HG03460 (cell line): ENCODE measurements around the gene MAP6.
"Not testable (repeated sequence)": the region's sequence is repeated elsewhere in the genome, so short reads cannot be mapped to it uniquely, and the experiment has no call there.

Experiments
- ATAC-seq: cut with Tn5 transposase; IDR thresholded peaks from one replicate; pipeline ENCODE4 v1.9.1; 2021; ENCODE audit not compliant: unreplicated experiment

MAP6 gene

GRCh38 chr11:75593286-75593915 is 75.4 kb downstream of the MAP6 start:
- ATAC-seq = no peak

- no peak for ATAC-seq
These were observed 76.1 kb downstream of the MAP6 start for GRCh38 chr11:75592715-75593114.

- ATAC-seq = no peak
These were observed 76.9 kb downstream of the MAP6 start for GRCh38 chr11:75591966-75592365.

GRCh38 chr11:75591371-75591770 is 77.5 kb downstream of the MAP6 start:
- ATAC-seq = no peak

- no peak for ATAC-seq
These were observed 78.9 kb downstream of the MAP6 start for GRCh38 chr11:75589933-75590332.

GRCh38 chr11:75589051-75589450 is 79.8 kb downstream of the MAP6 start:
- ATAC-seq = no peak

GRCh38 chr11:75588051-75588481 is 80.8 kb downstream of the MAP6 start:
- ATAC-seq = no peak

- ATAC-seq = no peak
These were observed 82.4 kb downstream of the MAP6 start for GRCh38 chr11:75586395-75586794.

- ATAC-seq = no peak
These were observed 83.6 kb downstream of the MAP6 start for GRCh38 chr11:75585293-75585670.

- not testable (repeated sequence) for ATAC-seq
These were observed 84.1 kb downstream of the MAP6 start for GRCh38 chr11:75584659-75585292.

GRCh38 chr11:75583718-75584658 is 84.8 kb downstream of the MAP6 start:
- ATAC-seq = peak; percentile 16

GRCh38 chr11:75582895-75583717 is 85.7 kb downstream of the MAP6 start:
- ATAC-seq = peak; percentile 81

GRCh38 chr11:75582506-75582894 is 86.3 kb downstream of the MAP6 start:
- ATAC-seq = no peak

- no peak for ATAC-seq
These were observed 89.0 kb downstream of the MAP6 start for GRCh38 chr11:75579841-75580240.

GRCh38 chr11:75578977-75579376 is 89.9 kb downstream of the MAP6 start:
- no peak for ATAC-seq

GRCh38 chr11:75577207-75577606 is 91.6 kb downstream of the MAP6 start:
- no peak for ATAC-seq

- peak; percentile 59 for ATAC-seq
These were observed 92.3 kb downstream of the MAP6 start for GRCh38 chr11:75576499-75576918.

GRCh38 chr11:75576017-75576416 is 92.8 kb downstream of the MAP6 start:
- no peak for ATAC-seq

- ATAC-seq = no peak
These were observed 93.9 kb downstream of the MAP6 start for GRCh38 chr11:75574698-75575602.

GRCh38 chr11:75572744-75573143 is 96.1 kb downstream of the MAP6 start:
- ATAC-seq = no peak
